ENCODE results near the gene PCNT.

PCNT gene

DNA sequence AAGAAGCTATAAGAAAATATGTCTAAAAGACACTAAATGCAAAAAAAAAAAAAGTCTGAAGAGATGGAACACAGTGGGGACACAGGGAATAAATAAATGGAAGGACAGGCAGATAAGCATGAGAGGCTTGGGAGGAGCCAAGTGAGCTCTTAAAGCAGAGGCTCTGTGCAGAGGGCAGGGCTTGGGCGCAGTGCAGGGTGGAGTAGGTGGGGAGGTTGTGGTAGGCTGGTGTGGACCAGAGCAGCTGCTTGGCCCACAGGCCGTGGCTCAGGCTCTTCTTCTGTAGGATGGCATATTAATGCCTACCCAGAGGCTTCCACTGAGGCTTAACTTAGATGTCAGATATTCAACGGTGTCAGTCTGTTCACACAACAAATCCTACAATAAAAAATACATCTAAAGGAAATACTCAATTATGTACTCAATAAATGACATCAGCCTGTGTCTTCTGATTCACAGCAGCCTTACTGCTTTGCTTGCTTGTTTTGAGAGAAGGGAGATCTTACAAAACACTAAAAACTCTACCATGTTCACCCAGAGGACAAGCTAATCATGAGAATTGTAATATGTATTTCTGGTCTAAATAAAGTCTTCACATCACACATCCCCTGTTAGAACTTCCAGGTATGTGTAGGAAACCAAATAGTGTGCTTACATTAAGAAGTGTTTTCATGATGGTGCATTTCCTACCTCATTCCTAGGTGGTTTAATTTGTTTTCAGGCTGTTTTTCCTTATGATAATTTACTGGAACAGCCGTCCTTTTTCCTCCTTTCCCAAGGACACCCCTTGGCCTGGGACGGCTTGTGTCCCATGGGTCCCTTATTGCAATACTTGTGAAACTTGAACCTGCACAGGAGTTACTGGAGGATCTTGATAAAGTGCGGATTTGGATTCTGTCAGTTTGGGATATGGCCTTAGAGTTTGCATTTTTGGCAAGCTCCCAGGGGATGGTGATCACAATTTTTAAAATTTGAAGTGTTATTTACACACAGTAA lies 159.6 kb downstream of the PCNT start:
- no peak for DNase-seq (ENCODE audit: low spot score)

DNA sequence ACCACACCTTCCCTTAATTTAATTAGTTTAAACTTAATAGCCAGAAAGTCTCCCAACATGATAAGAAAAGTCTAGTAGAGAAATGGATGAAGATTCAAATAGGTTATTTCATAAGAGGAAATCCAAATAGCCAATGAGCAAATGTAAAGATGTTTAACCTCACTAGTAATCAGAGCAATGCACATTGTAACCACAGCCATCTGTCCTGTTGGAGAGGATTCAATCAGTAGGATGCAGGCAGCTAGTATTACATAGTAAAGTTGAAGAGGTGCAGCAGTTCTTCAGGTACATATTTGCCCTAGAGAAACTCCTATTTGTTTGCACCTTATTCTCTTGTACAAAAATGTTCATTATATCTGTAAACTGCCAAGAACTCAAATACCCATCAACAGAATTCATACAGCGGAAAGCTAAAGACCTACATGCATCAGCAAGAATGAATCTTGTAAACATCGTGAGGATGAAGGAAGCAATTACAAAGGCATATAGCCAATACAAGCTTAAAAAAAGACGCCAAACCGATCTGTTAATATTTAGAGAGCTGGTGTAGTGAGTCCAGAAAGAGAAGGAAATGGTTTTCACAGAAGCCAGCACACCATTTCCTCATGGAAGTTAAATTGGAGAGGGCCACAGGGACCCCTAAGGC lies 162.6 kb downstream of the PCNT start:
- DNase-seq (ENCODE audit: low spot score), result no peak

DNA sequence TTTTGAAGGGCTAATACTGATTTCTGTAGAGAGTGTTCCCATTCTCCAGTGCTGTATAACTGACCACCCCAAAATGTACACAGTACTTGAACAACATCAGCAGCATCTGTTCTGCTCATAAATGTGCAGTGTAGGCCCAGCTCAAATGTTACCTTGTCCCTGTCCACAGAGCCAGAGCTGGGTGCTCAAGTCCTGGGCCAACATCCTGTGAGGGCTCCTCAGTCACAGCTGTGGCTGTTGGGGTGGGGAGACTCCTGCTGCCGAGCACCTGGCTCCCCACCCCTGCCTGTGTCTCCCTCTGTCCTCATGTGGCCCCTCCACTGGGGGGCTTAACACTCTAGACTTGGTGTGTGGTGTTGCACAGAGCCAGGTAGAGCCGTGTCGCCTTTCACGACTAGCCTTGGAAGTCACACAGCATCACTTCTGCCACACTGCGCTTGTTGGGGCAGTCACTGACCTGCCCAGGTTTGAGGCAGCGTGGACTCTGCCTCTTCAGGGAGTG lies 165.3 kb downstream of the PCNT start:
- DNase-seq (ENCODE audit: low spot score), result no peak

DNA sequence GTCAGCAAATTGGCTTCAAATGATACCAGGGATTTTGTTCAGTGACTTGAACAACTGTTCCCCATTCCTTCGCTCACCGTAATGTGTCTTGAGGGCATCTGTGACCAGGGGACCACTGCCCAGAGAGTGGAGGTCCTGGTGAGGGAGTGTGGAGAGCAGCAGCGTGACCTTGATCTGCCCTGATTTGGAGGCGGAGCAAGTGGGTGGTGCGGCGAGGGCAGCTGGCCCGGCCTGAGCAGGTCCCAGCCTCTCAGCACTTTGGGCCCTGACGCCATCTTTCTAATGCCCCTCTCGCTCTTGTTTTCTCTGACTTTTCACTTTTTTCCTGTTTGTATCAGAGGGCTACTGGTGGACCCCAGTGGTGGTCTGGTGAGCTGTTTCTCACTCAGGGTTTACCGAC lies 165.8 kb downstream of the PCNT start:
- DNase-seq (ENCODE audit: low spot score), result no peak

DNA sequence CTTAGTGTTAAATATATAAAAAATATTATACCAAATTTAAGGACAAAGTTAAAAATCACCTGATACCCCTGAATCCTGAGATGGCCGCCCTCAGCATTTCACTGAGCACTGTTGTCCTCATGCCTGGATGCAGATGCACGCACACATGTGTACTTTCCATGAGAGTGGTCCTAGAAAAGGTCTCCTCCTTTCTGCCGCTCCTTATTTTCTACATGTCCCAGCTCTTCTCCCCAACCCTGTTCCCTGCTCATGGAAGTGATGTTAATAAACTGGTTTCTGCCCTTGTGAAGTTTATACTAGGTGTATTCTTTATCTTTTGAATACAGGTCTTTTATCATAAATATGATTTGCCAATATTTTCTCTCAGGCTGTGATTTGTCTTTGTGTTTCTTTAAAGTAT lies 167.6 kb downstream of the PCNT start:
- no peak for DNase-seq (ENCODE audit: low spot score)

DNA sequence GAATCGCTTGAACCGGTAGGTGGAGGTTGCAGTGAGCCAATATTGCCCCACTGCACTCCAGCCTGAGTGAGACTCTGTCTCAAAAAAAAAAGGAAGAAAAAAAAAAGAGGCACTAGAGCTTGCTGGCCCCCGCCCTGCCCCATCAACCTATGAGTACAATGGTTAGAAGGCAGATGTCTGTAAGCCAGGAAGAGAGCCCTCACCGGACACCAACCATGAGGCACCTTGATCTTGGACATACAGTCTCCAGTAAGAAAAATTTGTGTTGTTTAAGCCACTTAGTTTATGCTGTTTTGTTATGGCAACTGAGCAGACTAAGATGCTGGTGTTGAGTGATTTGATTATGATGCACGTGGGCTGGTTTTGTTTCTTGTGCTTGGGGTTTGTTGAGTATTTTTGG lies 168.9 kb downstream of the PCNT start:
- no peak for DNase-seq (ENCODE audit: low spot score)

DNA sequence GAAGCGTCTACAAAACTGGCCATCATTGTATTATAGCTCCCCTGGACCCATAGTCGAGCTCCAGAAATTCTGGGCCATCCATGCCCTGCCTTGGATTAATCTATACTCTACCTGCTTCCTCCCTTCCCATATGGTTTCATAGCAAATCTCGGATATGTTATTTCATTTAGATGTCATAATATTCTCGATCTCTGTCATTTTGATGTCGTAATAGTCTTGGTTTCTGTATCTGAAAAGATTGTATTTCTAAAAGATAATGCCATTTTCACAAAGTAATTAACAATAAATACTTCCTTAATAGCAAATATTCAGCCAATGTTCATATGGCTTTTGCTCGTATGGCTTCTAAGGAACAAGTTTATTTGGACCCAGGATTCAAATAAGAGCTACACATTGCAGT lies 169.9 kb downstream of the PCNT start:
- no peak for DNase-seq (ENCODE audit: low spot score)

All from HuH-7 (cell line).